H1 (cell line): ENCODE results near the gene B9D2. TPM values are rescaled to one million over a fixed set of nuclear protein-coding genes. Genes with fewer than 3 reads are reported as not detected.

Source experiments
- CTCF ChIA-PET: fragments of 300-600 bp; sonication (Branson Sonifier 250); formaldehyde crosslinking; loops from one replicate; lab custom pipeline; 2021; ENCODE audit not compliant: partially characterized antibody; lab: Charles Lee
- POLR2A ChIA-PET: fragments of 300-600 bp; sonication (Branson Sonifier 250); formaldehyde crosslinking; loops from one replicate; lab custom pipeline; 2021; ENCODE audit warnings: inconsistent platforms; ENCODE audit not compliant: partially characterized antibody; lab: Charles Lee
- DNase-seq, 2 experiments: peaks; one replicate each; pipeline versions ENCODE4 v3.0.0 to v3.0.0-alpha.2; 2010 to 2022; ENCODE audit warnings: low spot score in 2 of 2, low read depth in 1 of 2, mixed read lengths in 1 of 2
- FAIRE-seq: peaks from 2 replicates; lab custom pipeline; 2011; peaks lifted over from hg19 to GRCh38; lab: Jason Lieb, UNC
- H2AFZ ChIP-seq: 2 replicates; pipeline ENCODE4 v1.8.1; 2012; ENCODE audit warnings: low read length, inconsistent platforms
- H2AK5ac ChIP-seq: 2 replicates; pipeline ENCODE4 v1.6.1; 2013; ENCODE audit warnings: low read depth, low read length
- H2BK120ac ChIP-seq: replicated peaks from 2 replicates; pipeline ENCODE3; 2013; ENCODE audit warnings: low read depth, low read length, inconsistent platforms
- H2BK12ac ChIP-seq: 2 replicates; pipeline ENCODE4 v1.6.1; 2013; ENCODE audit warnings: low read depth, low read length
- H2BK15ac ChIP-seq: 2 replicates; pipeline ENCODE4 v1.6.1; 2013; ENCODE audit warnings: low read length
- H2BK20ac ChIP-seq: 2 replicates; pipeline ENCODE4 v1.6.1; 2013; ENCODE audit warnings: low read length
- H2BK5ac ChIP-seq: 2 replicates; pipeline ENCODE4 v1.6.1; 2013; ENCODE audit warnings: low read depth, low read length
- H3K14ac ChIP-seq: 2 replicates; pipeline ENCODE4 v1.6.1; 2013; ENCODE audit warnings: inconsistent platforms; ENCODE audit not compliant: insufficient read length
- H3K18ac ChIP-seq: 2 replicates; pipeline ENCODE4 v1.6.1; 2013; ENCODE audit warnings: low read length; ENCODE audit errors: extremely low read depth
- H3K23ac ChIP-seq: 2 replicates; pipeline ENCODE4 v1.6.1; 2013; ENCODE audit warnings: inconsistent platforms; ENCODE audit not compliant: insufficient read length
- H3K23me2 ChIP-seq: 2 replicates; pipeline ENCODE4 v1.6.1; 2013; ENCODE audit warnings: low read depth, low read length
- H3K27ac ChIP-seq: 2 replicates; pipeline ENCODE4 v1.6.1; 2011; ENCODE audit warnings: low read depth, low read length, inconsistent platforms
- H3K27me3 ChIP-seq, 4 experiments: replicated peaks in 1 of 4; 1 replicate in 1 of 4; 2 replicates in 3 of 4; pipeline versions ENCODE4 v1.6.1 to v1.8.1; 2011 to 2013; ENCODE audit warnings: low read length in 3 of 4, mild to moderate bottlenecking in 3 of 4, inconsistent platforms in 2 of 4, mixed read lengths in 2 of 4, moderate library complexity in 1 of 4; ENCODE audit not compliant: control insufficient read depth in 3 of 4, insufficient read depth in 3 of 4; ENCODE audit errors: extremely low read depth in 1 of 4
- H3K36me3 ChIP-seq, 4 experiments: 2 replicates each; pipeline versions ENCODE4 v1.6.1 to v1.8.1; 2011 to 2013; ENCODE audit warnings: mild to moderate bottlenecking in 4 of 4, low read length in 3 of 4, moderate library complexity in 2 of 4, control low read depth in 1 of 4, inconsistent platforms in 1 of 4; ENCODE audit not compliant: insufficient read depth in 4 of 4, control insufficient read depth in 2 of 4
- H3K4ac ChIP-seq: replicated peaks from 2 replicates; pipeline ENCODE3; 2013; ENCODE audit warnings: low read length, low read depth, mixed read lengths, inconsistent platforms; ENCODE audit not compliant: insufficient read length
- H3K4me1 ChIP-seq, 4 experiments: replicated peaks in 1 of 4; 1 replicate in 1 of 4; 2 replicates in 3 of 4; pipeline versions ENCODE4 v1.6.1 to v1.8.1; 2011 to 2013; ENCODE audit warnings: low read length in 3 of 4, inconsistent platforms in 2 of 4, mixed read lengths in 1 of 4; ENCODE audit not compliant: insufficient read depth in 4 of 4, control insufficient read depth in 3 of 4
- H3K4me2 ChIP-seq, 2 experiments: 2 replicates each; pipeline versions ENCODE4 v1.6.1 to v1.8.1; 2011 to 2013; ENCODE audit warnings: low read depth in 2 of 2, low read length in 2 of 2, control low read depth in 1 of 2, inconsistent platforms in 1 of 2, mild to moderate bottlenecking in 1 of 2; ENCODE audit not compliant: insufficient read depth in 1 of 2
- H3K4me3 ChIP-seq, 4 experiments: fragments of 200-600, 300-600 bp in 1 of 4; sonication (generic), shearing (Covaris generic), sonication (Bioruptor Twin) in 1 of 4; 2 replicates each; pipeline versions ENCODE4 v1.5.1 to v1.8.1; 2011 to 2016; ENCODE audit warnings: low read length in 4 of 4, low read depth in 3 of 4, control low read depth in 2 of 4, inconsistent platforms in 2 of 4, mild to moderate bottlenecking in 2 of 4, mixed read lengths in 1 of 4, moderate library complexity in 1 of 4; ENCODE audit not compliant: insufficient read depth in 2 of 4; ENCODE audit errors: extremely low read depth in 1 of 4
- H3K56ac ChIP-seq: replicated peaks from 2 replicates; pipeline ENCODE3; 2013; ENCODE audit warnings: low read depth, mild to moderate bottlenecking, mixed read lengths, low read length, inconsistent platforms; ENCODE audit not compliant: insufficient read length
- H3K79me1 ChIP-seq: 2 replicates; pipeline ENCODE4 v1.6.1; 2013; ENCODE audit warnings: low read depth, low read length, control low read depth
- H3K79me2 ChIP-seq, 2 experiments: 2 replicates each; pipeline versions ENCODE4 v1.6.1 to v1.8.1; 2012 to 2013; ENCODE audit warnings: low read length in 2 of 2, mild to moderate bottlenecking in 2 of 2, inconsistent platforms in 1 of 2; ENCODE audit not compliant: insufficient read depth in 2 of 2, control insufficient read depth in 1 of 2
- H3K9ac ChIP-seq, 4 experiments: replicated peaks in 1 of 4; 1 replicate in 1 of 4; 2 replicates in 3 of 4; pipeline versions ENCODE4 v1.6.1 to v1.8.1; 2011 to 2013; ENCODE audit warnings: low read depth in 3 of 4, low read length in 3 of 4, control low read depth in 2 of 4, mild to moderate bottlenecking in 2 of 4, moderate library complexity in 2 of 4, inconsistent platforms in 1 of 4; ENCODE audit errors: extremely low read depth in 1 of 4
- H3K9me3 ChIP-seq, 2 experiments: 2 replicates each; pipeline versions ENCODE4 v1.6.1 to v1.8.1; 2012 to 2013; ENCODE audit warnings: mild to moderate bottlenecking in 2 of 2, moderate library complexity in 2 of 2, control low read depth in 1 of 2, inconsistent platforms in 1 of 2, low read depth in 1 of 2, low read length in 1 of 2, mixed read lengths in 1 of 2; ENCODE audit not compliant: insufficient read depth in 2 of 2
- H4K20me1 ChIP-seq, 2 experiments: replicated peaks in 1 of 2; 2 replicates each; pipeline versions ENCODE3 to v1.8.1; 2011 to 2013; ENCODE audit warnings: inconsistent platforms in 2 of 2, low read length in 2 of 2, mild to moderate bottlenecking in 1 of 2; ENCODE audit not compliant: insufficient read depth in 2 of 2, control insufficient read depth in 1 of 2
- H4K5ac ChIP-seq: 2 replicates; pipeline ENCODE4 v1.6.1; 2013; ENCODE audit warnings: low read length, low read depth, mixed read lengths, inconsistent platforms; ENCODE audit not compliant: insufficient read length
- H4K8ac ChIP-seq: 2 replicates; pipeline ENCODE4 v1.8.0; 2013; ENCODE audit warnings: mild to moderate bottlenecking, moderate library complexity, low read length, inconsistent platforms; ENCODE audit not compliant: insufficient read depth; ENCODE audit errors: extremely low read depth
- H4K91ac ChIP-seq: replicated peaks from 2 replicates; pipeline ENCODE3; 2013; ENCODE audit warnings: low read length, mixed read lengths, inconsistent platforms; ENCODE audit not compliant: insufficient read length
- ASH2L ChIP-seq: fragments of 200-600, 300-600 bp; sonication (generic); IDR thresholded peaks from one replicate; pipeline ENCODE4 v1.7.1; 2017; ENCODE audit warnings: low read length
- BRCA1 ChIP-seq: IDR thresholded peaks from 2 replicates; pipeline ENCODE4 v1.6.1; 2012; ENCODE audit warnings: low read depth, low read length, improper control_type of control experiment
- EZH2 ChIP-seq: fragments of 200-600 bp; sonication (generic); IDR thresholded peaks from 2 replicates; pipeline ENCODE4 v1.7.1; 2012; ENCODE audit warnings: low read depth, mild to moderate bottlenecking, moderate library complexity, low read length, inconsistent platforms; ENCODE audit not compliant: severe bottlenecking
- FOSL1 ChIP-seq: IDR thresholded peaks from 2 replicates; pipeline ENCODE4 v1.6.1; 2011; ENCODE audit warnings: mild to moderate bottlenecking, low read depth, low read length, moderate library complexity; ENCODE audit not compliant: insufficient read depth
- HDAC2 ChIP-seq, 2 experiments: fragments of 300-600 bp in 1 of 2; sonication (generic) in 1 of 2; IDR thresholded peaks; 2 replicates each; pipeline ENCODE4 v1.6.1; 2011 to 2012; ENCODE audit warnings: low read depth in 2 of 2, low read length in 2 of 2, mild to moderate bottlenecking in 2 of 2, moderate library complexity in 2 of 2, borderline replicate concordance in 1 of 2, inconsistent platforms in 1 of 2
- MAFK ChIP-seq: IDR thresholded peaks from 2 replicates; pipeline ENCODE4 v1.6.1; 2012; ENCODE audit warnings: low read depth, mild to moderate bottlenecking, improper control_type of control experiment, low read length
- SIN3A ChIP-seq, 2 experiments: IDR thresholded peaks in 1 of 2; conservative IDR thresholded peaks in 1 of 2; 2 replicates each; pipeline ENCODE4 v1.6.1; 2011 to 2012; ENCODE audit warnings: low read length in 2 of 2, improper control_type of control experiment in 1 of 2, low read depth in 1 of 2, mild to moderate bottlenecking in 1 of 2
- SIX5 ChIP-seq: IDR thresholded peaks from 2 replicates; pipeline ENCODE4 v1.6.1; 2011; ENCODE audit warnings: mild to moderate bottlenecking, low read depth, low read length
- WGBS, 2 experiments: shearing (Covaris generic) in 1 of 2; methylation state at CpG; one replicate each; pipeline versions ENCODE4 v1.1.6 to v1.1.7; 2013 to 2015; ENCODE audit warnings: low lambda C conversion rate in 2 of 2, mixed read lengths in 2 of 2, inconsistent platforms in 1 of 2, low coverage in 1 of 2, missing lambda C conversion rate in 1 of 2; ENCODE audit not compliant: insufficient replicate concordance in 2 of 2, insufficient coverage in 1 of 2, insufficient read length in 1 of 2; ENCODE audit errors: extremely low coverage in 1 of 2, missing lambda C conversion rate in 1 of 2; 5-methylcytosine and 5-hydroxymethylcytosine counted together
- polyA plus RNA-seq, 7 experiments: library from polyadenylated mRNA; depleted of rRNA in 3 of 7; stranded (reverse) in 5 of 7; unstranded in 2 of 7; fragments of >200 nt in 5 of 7; fragments of 200-250 nt in 2 of 7; gene quantifications; 1 replicate in 5 of 7; 2 replicates in 1 of 7; 4 replicates in 1 of 7; pipeline versions ENCODE4 v1.2.1 to v1.2.3, GENCODE V29; 2011 to 2013; ENCODE audit warnings: missing spikeins in 2 of 7, mixed read lengths in 2 of 7
- total RNA-seq: library from RNA; stranded (reverse); fragmentation: NEBNext Ultra II Directional; extraction: Animal tissue kit (Norgen Biotek cat#: 25700); gene quantifications from 2 replicates; pipeline ENCODE4 v1.2.1, GENCODE V29; 2021
- TF ChIP-seq, protein P1 (sequence below), 3 experiments: IDR thresholded peaks; 1 replicate in 2 of 3; 2 replicates in 1 of 3; pipeline versions ENCODE4 v1.5.1 to v1.6.1; 2011; ENCODE audit warnings: low read length in 3 of 3, mild to moderate bottlenecking in 3 of 3, inconsistent platforms in 2 of 3, low read depth in 1 of 3, moderate library complexity in 1 of 3; ENCODE audit not compliant: insufficient read depth in 1 of 3; ENCODE audit errors: control extremely low read depth in 1 of 3

The B9D2 gene
- total and polyA plus RNA-seq, 2 of the 8 experiments (the other 6 are each of a cell fraction or from before 2014, with no cell fraction given): 4.9 to 6.3 TPM

- H2BK15ac ChIP-seq: no peak overlapping the region
- no peak overlapping the region for H4K8ac ChIP-seq
- no peaks in the 10 kb centered on the region for H3K23me2 ChIP-seq
- CTCF ChIA-PET: interaction anchor here (1.0 to 4.9 kb wide), 4 partner anchors 8 to 97 kb away, joined by 3 to 34 read pairs (median 3); partner anchors contain the start of gene B3GNT8
- peaks cover 2 to 7% (median 3%) of the 10 kb centered on the region in 4 experiments; a peak in 4 of 8 replicates for H3K36me3 ChIP-seq
- H2BK20ac ChIP-seq: no peak overlapping the region
- no peak overlapping the region for H2BK120ac ChIP-seq
- no peak overlapping the region for H3K4me2 ChIP-seq
- no peak overlapping the region for H3K4ac ChIP-seq
- H3K9me3 ChIP-seq: no peaks in the 10 kb centered on the region
- POLR2A ChIA-PET: interaction anchor here (1.3 to 1.4 kb wide), 3 partner anchors 14 to 29 kb away, joined by 4 read pairs; partner anchors contain the start of gene DMAC2
- no peaks in the 10 kb centered on the region; a peak in 1 of 7 replicates for H3K27me3 ChIP-seq
- no peak overlapping the region for H3K27ac ChIP-seq
- DNase-seq (no peak), FAIRE-seq (no peak)
- H3K14ac ChIP-seq: no peak overlapping the region
- H4K20me1 ChIP-seq: peaks cover 0 to 5% of the 10 kb centered on the region in 2 experiments
- H3K79me1 ChIP-seq: no peaks in the 10 kb centered on the region
- 92% methylated on average over 19 of the region's 23 CpGs; no CpG with 5 or more reads in 1 of the 2 experiments for WGBS, 2 experiments
- no peaks in the 10 kb centered on the region for H3K79me2 ChIP-seq
- H4K5ac ChIP-seq: no peak overlapping the region
- no peak overlapping the region for H3K23ac ChIP-seq
- H2AFZ ChIP-seq: no peak overlapping the region
- H3K4me1 ChIP-seq: peaks cover 0 to 5% (median 1%) of the 10 kb centered on the region in 4 experiments; a peak in 5 of 7 replicates
- no peak overlapping the region for H2AK5ac ChIP-seq
- H2BK12ac ChIP-seq: no peak overlapping the region
- H3K18ac ChIP-seq: no peak overlapping the region
- no peak overlapping the region for H3K9ac ChIP-seq
- no peak overlapping the region for H2BK5ac ChIP-seq
- no peak overlapping the region for H4K91ac ChIP-seq
- H3K4me3 ChIP-seq: no peak overlapping the region
- no peak overlapping the region for H3K56ac ChIP-seq
- TF ChIP-seq EZH2 (no peak), ASH2L (no peak), SIN3A (conservative IDR thresholded peaks at IDR 0.05 in 1 of 2, IDR thresholded peaks at IDR 0.05 in 1 of 2; ENCODE audit: low read depth in 1 of 2, low read length in 2 of 2) (no peak), MAFK (no peak), SIX5 (no peak), BRCA1 (no peak), FOSL1 (no peak), HDAC2 (IDR thresholded peaks at IDR 0.05; ENCODE audit: borderline replicate concordance in 1 of 2, low read depth in 2 of 2, low read length in 2 of 2) (no peak)
- TF ChIP-seq, protein P1, sequence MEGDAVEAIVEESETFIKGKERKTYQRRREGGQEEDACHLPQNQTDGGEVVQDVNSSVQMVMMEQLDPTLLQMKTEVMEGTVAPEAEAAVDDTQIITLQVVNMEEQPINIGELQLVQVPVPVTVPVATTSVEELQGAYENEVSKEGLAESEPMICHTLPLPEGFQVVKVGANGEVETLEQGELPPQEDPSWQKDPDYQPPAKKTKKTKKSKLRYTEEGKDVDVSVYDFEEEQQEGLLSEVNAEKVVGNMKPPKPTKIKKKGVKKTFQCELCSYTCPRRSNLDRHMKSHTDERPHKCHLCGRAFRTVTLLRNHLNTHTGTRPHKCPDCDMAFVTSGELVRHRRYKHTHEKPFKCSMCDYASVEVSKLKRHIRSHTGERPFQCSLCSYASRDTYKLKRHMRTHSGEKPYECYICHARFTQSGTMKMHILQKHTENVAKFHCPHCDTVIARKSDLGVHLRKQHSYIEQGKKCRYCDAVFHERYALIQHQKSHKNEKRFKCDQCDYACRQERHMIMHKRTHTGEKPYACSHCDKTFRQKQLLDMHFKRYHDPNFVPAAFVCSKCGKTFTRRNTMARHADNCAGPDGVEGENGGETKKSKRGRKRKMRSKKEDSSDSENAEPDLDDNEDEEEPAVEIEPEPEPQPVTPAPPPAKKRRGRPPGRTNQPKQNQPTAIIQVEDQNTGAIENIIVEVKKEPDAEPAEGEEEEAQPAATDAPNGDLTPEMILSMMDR (IDR thresholded peaks at IDR 0.05; ENCODE audit: control extremely low read depth in 1 of 3, insufficient read depth in 1 of 3, low read depth in 1 of 3, low read length in 3 of 3): no peak
These were observed 46.5 kb upstream of the B9D2 start for GRCh38 chr19:41410336-41411054.
